KMS-11 (cell line): Measurements from ENCODE around the gene LONRF2.
"Not testable (repeated sequence)": the region's sequence is repeated elsewhere in the genome, so short reads cannot be mapped to it uniquely, and the experiment has no call there.

Source experiments
- H2AFZ ChIP-seq: fragments of 200-600 bp; sonication (generic); 2 replicates; pipeline ENCODE4 v1.6.1; 2016; ENCODE audit warnings: antibody characterized with exemption, mixed run types, low read depth
- H3K27ac ChIP-seq: fragments of 200-600 bp; sonication (generic); 2 replicates; pipeline ENCODE4 v1.6.1; 2016; ENCODE audit warnings: mild to moderate bottlenecking, mixed run types
- H3K27me3 ChIP-seq: fragments of 200-600 bp; sonication (generic); 2 replicates; pipeline ENCODE4 v1.6.1; 2017; ENCODE audit warnings: mild to moderate bottlenecking, low read depth, mixed run types, moderate library complexity; ENCODE audit not compliant: insufficient read depth
- H3K36me3 ChIP-seq: fragments of 200-600 bp; sonication (generic); 2 replicates; pipeline ENCODE4 v1.6.1; 2017; ENCODE audit warnings: mild to moderate bottlenecking, mixed run types; ENCODE audit not compliant: insufficient read depth
- H3K4me1 ChIP-seq: fragments of 200-600 bp; sonication (generic); 2 replicates; pipeline ENCODE4 v1.6.1; 2016; ENCODE audit warnings: mild to moderate bottlenecking, low read depth, mixed run types; ENCODE audit not compliant: poor library complexity, severe bottlenecking
- H3K4me2 ChIP-seq: fragments of 200-600 bp; sonication (generic); 2 replicates; pipeline ENCODE4 v1.7.0; 2016; ENCODE audit warnings: mild to moderate bottlenecking, mixed run types
- H3K4me3 ChIP-seq: fragments of 200-600 bp; sonication (generic); IDR thresholded peaks from 2 replicates; pipeline ENCODE4 v1.6.1; 2017; ENCODE audit warnings: low read depth, low read length, mixed read lengths; ENCODE audit not compliant: insufficient read depth
- H3K79me2 ChIP-seq: fragments of 200-600 bp; sonication (generic); 2 replicates; pipeline ENCODE4 v1.6.1; 2016; ENCODE audit warnings: low read depth, mixed run types; ENCODE audit not compliant: insufficient read depth
- H3K9ac ChIP-seq: fragments of 200-600 bp; sonication (generic); 2 replicates; pipeline ENCODE4 v1.6.1; 2016; ENCODE audit warnings: mild to moderate bottlenecking, mixed run types
- H4K20me1 ChIP-seq: fragments of 200-600 bp; sonication (generic); 2 replicates; pipeline ENCODE4 v1.6.1; 2016; ENCODE audit warnings: mild to moderate bottlenecking, mixed run types; ENCODE audit not compliant: insufficient read depth
- TF ChIP-seq, protein P1 (sequence below): fragments of 200-600 bp; sonication (generic); conservative IDR thresholded peaks from 2 replicates; pipeline ENCODE4 v1.6.1; 2017; ENCODE audit warnings: low read depth, mild to moderate bottlenecking, antibody characterized with exemption, low read length, moderate library complexity, mixed read lengths

Gene LONRF2

DNA sequence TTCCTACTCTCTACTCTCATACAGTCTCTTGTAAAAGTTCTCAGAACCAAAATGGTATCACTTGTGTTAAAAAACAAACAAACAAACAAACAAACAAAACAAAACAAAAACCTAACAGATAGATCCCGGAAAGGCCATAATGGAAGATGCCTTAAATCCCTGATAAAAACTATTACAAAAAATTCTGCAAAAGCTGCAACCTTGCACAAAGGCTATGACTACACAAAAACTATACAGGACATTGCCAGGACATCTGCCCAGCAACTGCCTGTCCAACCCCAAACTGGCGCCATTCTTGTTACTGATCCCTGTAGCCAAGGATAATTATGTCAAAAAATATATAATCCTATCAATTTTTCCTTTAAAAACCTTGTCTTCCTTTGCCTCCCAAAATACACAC is 36.3 kb upstream of the LONRF2 start:
- no peaks in the 10 kb centered on the region for H3K4me1 ChIP-seq
- TF ChIP-seq, protein P1, sequence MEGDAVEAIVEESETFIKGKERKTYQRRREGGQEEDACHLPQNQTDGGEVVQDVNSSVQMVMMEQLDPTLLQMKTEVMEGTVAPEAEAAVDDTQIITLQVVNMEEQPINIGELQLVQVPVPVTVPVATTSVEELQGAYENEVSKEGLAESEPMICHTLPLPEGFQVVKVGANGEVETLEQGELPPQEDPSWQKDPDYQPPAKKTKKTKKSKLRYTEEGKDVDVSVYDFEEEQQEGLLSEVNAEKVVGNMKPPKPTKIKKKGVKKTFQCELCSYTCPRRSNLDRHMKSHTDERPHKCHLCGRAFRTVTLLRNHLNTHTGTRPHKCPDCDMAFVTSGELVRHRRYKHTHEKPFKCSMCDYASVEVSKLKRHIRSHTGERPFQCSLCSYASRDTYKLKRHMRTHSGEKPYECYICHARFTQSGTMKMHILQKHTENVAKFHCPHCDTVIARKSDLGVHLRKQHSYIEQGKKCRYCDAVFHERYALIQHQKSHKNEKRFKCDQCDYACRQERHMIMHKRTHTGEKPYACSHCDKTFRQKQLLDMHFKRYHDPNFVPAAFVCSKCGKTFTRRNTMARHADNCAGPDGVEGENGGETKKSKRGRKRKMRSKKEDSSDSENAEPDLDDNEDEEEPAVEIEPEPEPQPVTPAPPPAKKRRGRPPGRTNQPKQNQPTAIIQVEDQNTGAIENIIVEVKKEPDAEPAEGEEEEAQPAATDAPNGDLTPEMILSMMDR = no peak
- H3K27ac ChIP-seq = no peak overlapping the region
- no peak overlapping the region for H3K9ac ChIP-seq
- H3K4me3 ChIP-seq = no peak overlapping the region
- H2AFZ ChIP-seq = no peak overlapping the region
- H3K4me2 ChIP-seq = no peak overlapping the region
- no peaks in the 10 kb centered on the region for H3K36me3 ChIP-seq
- H3K79me2 ChIP-seq = no peaks in the 10 kb centered on the region
- H3K27me3 ChIP-seq = no peaks in the 10 kb centered on the region
- H4K20me1 ChIP-seq = no peaks in the 10 kb centered on the region

DNA sequence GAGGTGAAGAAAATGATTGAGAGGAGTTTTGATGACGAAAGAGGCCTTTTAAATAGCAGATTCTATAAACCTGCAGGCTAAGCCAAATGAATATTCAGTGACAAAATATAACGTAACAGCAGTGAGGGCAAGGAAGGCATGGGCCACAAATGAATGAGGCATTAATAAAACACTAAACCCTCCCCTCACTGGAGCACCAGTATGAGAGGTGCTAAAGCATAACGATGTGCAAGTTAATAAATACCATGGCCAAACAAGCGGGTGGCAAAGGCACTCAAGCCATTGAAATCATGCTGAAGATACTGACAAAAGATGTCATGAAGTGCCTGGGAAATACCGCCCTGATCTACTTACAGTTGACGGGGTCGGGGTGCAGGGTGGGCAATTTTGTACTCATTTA is 30.2 kb upstream of the LONRF2 start:
- no peak overlapping the region for H2AFZ ChIP-seq
- H3K4me3 ChIP-seq = no peak overlapping the region
- H3K4me2 ChIP-seq = no peak overlapping the region
- no peak overlapping the region for H3K27ac ChIP-seq
- H3K4me1 ChIP-seq = no peaks in the 10 kb centered on the region
- H4K20me1 ChIP-seq = no peaks in the 10 kb centered on the region
- TF ChIP-seq, protein P1 = no peak
- no peaks in the 10 kb centered on the region for H3K27me3 ChIP-seq
- H3K36me3 ChIP-seq = no peaks in the 10 kb centered on the region
- H3K9ac ChIP-seq = no peak overlapping the region
- no peaks in the 10 kb centered on the region for H3K79me2 ChIP-seq

DNA sequence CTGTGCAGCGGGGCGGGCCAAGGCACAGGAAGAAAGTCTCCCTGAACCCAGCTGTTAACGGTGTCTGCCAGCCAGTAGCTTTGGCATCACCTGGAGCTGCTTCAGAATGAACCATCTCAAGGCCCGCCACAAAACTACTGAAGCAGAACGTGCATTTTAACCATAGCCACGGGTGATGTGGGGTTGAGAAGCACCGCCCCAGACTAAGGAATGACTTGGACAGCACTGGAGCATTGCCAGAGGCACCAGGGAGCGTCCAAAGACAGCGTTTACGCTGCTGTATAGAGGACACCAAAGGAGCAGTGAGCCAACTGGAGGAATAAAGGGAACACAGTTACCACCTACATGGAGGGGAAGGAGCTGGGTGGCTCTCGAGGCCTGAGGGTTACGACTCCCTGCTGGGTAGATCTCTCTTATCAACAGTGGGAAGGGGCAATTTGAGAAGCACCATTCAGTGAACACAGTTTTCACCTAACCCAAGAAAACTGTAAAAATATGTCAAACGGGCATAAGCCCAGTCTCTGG is 28.4 kb upstream of the LONRF2 start:
- no peaks in the 10 kb centered on the region for H3K36me3 ChIP-seq
- H3K4me3 ChIP-seq = no peak overlapping the region
- no peak overlapping the region for H3K27ac ChIP-seq
- no peak overlapping the region for H3K9ac ChIP-seq
- no peak overlapping the region for H3K4me2 ChIP-seq
- no peak overlapping the region for H2AFZ ChIP-seq
- H3K4me1 ChIP-seq = no peaks in the 10 kb centered on the region
- TF ChIP-seq, protein P1 = no peak
- H4K20me1 ChIP-seq = no peaks in the 10 kb centered on the region
- H3K27me3 ChIP-seq = no peaks in the 10 kb centered on the region
- H3K79me2 ChIP-seq = no peaks in the 10 kb centered on the region

DNA sequence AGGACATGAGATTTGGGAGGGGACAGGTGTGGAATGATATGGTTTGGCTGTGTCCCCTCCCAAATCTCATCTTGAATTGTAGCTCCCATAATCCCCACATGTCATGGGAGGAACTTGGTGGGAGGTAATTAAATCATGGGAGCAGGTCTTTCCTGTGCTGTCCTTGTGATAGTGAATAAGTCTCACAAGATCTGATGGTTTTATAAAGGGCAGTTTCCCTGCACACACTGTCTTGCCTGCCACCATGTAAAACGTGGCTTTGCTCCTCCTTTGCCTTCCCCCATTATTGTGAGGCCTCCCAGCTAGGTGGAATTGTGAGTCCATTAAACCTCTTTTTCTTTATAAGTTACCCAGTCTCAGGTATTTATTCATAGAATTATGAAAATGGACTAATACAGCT is 22.8 kb upstream of the LONRF2 start:
- H3K4me3 ChIP-seq, H3K4me2 ChIP-seq, H3K36me3 ChIP-seq, H2AFZ ChIP-seq, H4K20me1 ChIP-seq, H3K9ac ChIP-seq, H3K4me1 ChIP-seq, H3K79me2 ChIP-seq, H3K27me3 ChIP-seq, H3K27ac ChIP-seq: not testable (repeated sequence)

DNA sequence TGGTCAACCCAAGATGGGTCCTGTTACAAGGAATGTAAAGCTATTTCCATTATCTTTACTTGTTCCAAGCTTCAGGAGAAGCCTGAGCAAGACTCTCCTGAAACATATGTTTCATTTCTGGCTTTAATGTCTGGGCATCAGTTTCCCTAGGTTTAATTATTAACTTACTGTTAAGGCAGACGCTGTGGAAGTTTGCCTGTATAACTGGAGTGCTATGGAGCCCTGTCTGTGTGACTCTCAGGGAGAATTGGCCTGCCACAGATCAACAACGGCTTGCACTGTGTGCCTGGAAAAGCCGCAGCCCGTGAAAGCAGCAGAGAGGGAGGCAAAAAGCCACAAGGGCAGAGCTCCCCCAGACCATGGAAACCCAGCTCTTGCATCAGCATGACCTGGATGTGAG is 22.1 kb upstream of the LONRF2 start:
- no peak overlapping the region for H3K27ac ChIP-seq
- H3K4me2 ChIP-seq = no peak overlapping the region
- TF ChIP-seq, protein P1 = no peak
- H3K27me3 ChIP-seq = no peaks in the 10 kb centered on the region
- no peaks in the 10 kb centered on the region for H3K79me2 ChIP-seq
- H3K4me1 ChIP-seq = no peaks in the 10 kb centered on the region
- H3K36me3 ChIP-seq = no peaks in the 10 kb centered on the region
- H3K4me3 ChIP-seq = no peak overlapping the region
- H4K20me1 ChIP-seq = no peaks in the 10 kb centered on the region
- no peak overlapping the region for H3K9ac ChIP-seq
- no peak overlapping the region for H2AFZ ChIP-seq

DNA sequence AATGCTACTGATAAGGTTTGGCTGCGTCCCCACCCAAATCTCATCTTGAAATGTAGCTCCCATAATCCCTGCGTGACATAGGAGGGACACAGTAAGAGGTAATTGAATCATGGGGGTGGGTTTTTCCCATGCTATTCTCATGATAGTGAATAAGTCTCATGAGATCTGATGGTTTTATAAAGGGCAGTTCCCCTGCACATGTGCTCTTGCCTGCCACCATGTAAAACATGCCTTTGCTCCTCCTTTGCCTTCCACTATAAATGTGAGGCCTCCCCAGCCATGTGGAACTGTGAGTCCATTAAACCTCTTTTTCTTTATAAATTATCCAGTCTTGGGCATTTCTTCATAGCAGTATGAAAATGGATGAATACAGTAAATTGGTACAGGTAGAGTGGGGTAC is 20.2 kb upstream of the LONRF2 start:
- H3K27me3 ChIP-seq, H3K9ac ChIP-seq, H3K4me1 ChIP-seq, H3K4me2 ChIP-seq, H3K4me3 ChIP-seq, H3K36me3 ChIP-seq, H2AFZ ChIP-seq, H3K27ac ChIP-seq, H3K79me2 ChIP-seq, H4K20me1 ChIP-seq: not testable (repeated sequence)
